Gastroesophageal sphincter (tissue), 4 donors: ENCODE data around the gene SOD2. TPM values are rescaled to one million over a fixed set of nuclear protein-coding genes. Genes with fewer than 3 reads are reported as not detected.
"Not testable (repeated sequence)": the region's sequence is repeated elsewhere in the genome, so short reads cannot be mapped to it uniquely, and the experiment has no call there.

Source experiments
- ATAC-seq: fragments of 150-250 bp; one replicate; pipeline ENCODE4 v1.9.1; 2016; ENCODE audit warnings: mild to moderate bottlenecking, moderate library complexity
- H3K27ac ChIP-seq, 4 donors: fragments of 200-600 bp; sonication (generic) in 3 of 4; 1 replicate in 3 of 4; 2 replicates in 1 of 4; pipeline ENCODE4 v1.5.1; 2016 to 2019
- H3K27me3 ChIP-seq: fragments of 200-600 bp; sonication (generic); one replicate; pipeline ENCODE4 v1.5.1; 2019
- H3K36me3 ChIP-seq, 2 donors: fragments of 200-600 bp; sonication (generic); one replicate each; pipeline ENCODE4 v1.5.1; 2019; ENCODE audit warnings: control low read depth in 1 of 2
- H3K4me1 ChIP-seq, 3 donors: fragments of 200-600 bp; sonication (generic); 1 replicate in 2 of 3; 2 replicates in 1 of 3; pipeline ENCODE4 v1.5.1; 2016 to 2019; ENCODE audit warnings: control low read depth in 2 of 3
- H3K4me3 ChIP-seq, 2 donors: fragments of 200-600 bp; sonication (generic); one replicate each; pipeline ENCODE4 v1.5.1; 2019; ENCODE audit warnings: mild to moderate bottlenecking in 1 of 2, moderate library complexity in 1 of 2
- H3K9me3 ChIP-seq, 3 donors: fragments of 200-600 bp; sonication (generic); one replicate each; pipeline ENCODE4 v1.5.1; 2017 to 2019; ENCODE audit warnings: control low read depth in 2 of 3
- EP300 ChIP-seq: sonication (generic); formaldehyde crosslinking; IDR thresholded peaks from one replicate; pipeline ENCODE4 v1.6.1; 2017; ENCODE audit warnings: antibody characterized with exemption, mild to moderate bottlenecking
- POLR2A ChIP-seq, 2 donors: fragments of 450-650 bp; IDR thresholded peaks; one replicate each; pipeline ENCODE4 v1.6.1; 2017; ENCODE audit warnings: antibody characterized with exemption in 2 of 2, mild to moderate bottlenecking in 2 of 2, moderate library complexity in 1 of 2
- POLR2AphosphoS5 ChIP-seq: sonication (generic); formaldehyde crosslinking; IDR thresholded peaks from one replicate; pipeline ENCODE4 v1.6.1; 2017; ENCODE audit warnings: antibody characterized with exemption
- WGBS, 2 donors: methylation state at CpG; one replicate each; pipeline ENCODE4 v1.1.5; 2018; ENCODE audit warnings: low coverage in 1 of 2; 5-methylcytosine and 5-hydroxymethylcytosine counted together
- total RNA-seq, 4 donors: library from RNA; depleted of rRNA; stranded (reverse); fragments of >200 nt; gene quantifications; one replicate each; pipeline ENCODE4 v1.1.0, GENCODE V29; 2016
- TF ChIP-seq, protein P1 (sequence below), 4 experiments: fragments of 200-600 bp in 2 of 4; fragments of 450-650 bp in 2 of 4; sonication (generic) in 1 of 4; IDR thresholded peaks; one replicate each; pipeline ENCODE4 v1.5.1; 2017 to 2019; ENCODE audit warnings: antibody characterized with exemption in 4 of 4, mild to moderate bottlenecking in 2 of 4, moderate library complexity in 2 of 4

Gene SOD2
- total RNA-seq, 4 donors from 2014 or later, result 256 to 921 (median 488) TPM

DNA sequence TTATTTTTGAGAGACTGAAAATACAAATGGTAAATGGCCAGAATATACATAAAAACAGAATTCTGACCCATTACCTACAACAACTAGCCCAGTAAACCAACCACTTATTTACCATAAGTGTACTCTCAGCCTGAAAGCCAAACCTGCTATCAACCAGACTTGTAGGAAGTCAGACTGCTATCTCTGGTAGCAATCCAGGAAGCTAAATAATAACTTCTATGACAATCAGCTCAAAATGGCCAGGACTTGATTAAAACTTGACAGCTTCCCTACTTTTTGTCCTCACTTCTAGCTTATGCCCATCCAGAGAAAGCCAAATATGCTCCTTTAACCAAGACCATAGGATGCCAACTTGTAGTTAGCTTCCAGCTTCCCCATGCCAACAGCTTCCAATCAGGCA lies 29.6 kb upstream of the SOD2 start:
- Histone ChIP-seq H3K4me3 (no peak overlapping the region), H3K9me3 (no peaks in the 10 kb centered on the region), H3K27ac (no peak overlapping the region), H3K27me3 (no peaks in the 10 kb centered on the region), H3K4me1 (peaks cover 0 to 26% (median 0%) of the 10 kb centered on the region in 3 donors), H3K36me3 (no peaks in the 10 kb centered on the region)
- ATAC-seq, result no peak
- TF ChIP-seq EP300, result no peak
- TF ChIP-seq, protein P1, sequence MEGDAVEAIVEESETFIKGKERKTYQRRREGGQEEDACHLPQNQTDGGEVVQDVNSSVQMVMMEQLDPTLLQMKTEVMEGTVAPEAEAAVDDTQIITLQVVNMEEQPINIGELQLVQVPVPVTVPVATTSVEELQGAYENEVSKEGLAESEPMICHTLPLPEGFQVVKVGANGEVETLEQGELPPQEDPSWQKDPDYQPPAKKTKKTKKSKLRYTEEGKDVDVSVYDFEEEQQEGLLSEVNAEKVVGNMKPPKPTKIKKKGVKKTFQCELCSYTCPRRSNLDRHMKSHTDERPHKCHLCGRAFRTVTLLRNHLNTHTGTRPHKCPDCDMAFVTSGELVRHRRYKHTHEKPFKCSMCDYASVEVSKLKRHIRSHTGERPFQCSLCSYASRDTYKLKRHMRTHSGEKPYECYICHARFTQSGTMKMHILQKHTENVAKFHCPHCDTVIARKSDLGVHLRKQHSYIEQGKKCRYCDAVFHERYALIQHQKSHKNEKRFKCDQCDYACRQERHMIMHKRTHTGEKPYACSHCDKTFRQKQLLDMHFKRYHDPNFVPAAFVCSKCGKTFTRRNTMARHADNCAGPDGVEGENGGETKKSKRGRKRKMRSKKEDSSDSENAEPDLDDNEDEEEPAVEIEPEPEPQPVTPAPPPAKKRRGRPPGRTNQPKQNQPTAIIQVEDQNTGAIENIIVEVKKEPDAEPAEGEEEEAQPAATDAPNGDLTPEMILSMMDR (IDR thresholded peaks at IDR 0.05), result no peak
- TF ChIP-seq POLR2A (IDR thresholded peaks at IDR 0.05), result no peak
- TF ChIP-seq POLR2AphosphoS5, result no peak

DNA sequence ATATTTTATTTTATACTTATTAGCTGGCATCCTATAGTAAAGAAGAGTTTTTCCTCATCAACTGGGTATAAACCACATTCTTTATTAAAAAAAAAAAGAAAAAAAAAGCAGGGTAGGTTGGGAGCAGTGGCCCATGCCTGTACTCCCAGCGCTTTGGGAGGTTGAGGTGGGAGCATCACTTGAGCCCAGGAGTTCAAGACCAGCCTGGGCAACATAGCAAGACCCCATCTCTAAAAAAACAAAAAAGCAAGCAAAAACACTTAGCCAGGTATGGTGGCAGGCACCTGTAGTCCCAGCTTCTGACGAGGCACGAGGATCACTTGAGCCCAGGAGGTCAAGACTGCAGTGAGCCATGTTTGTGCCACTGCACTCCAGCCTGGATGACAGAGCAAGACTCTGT lies 28.9 kb upstream of the SOD2 start:
- H3K4me1 ChIP-seq, result peaks cover 0 to 33% (median 3%) of the 10 kb centered on the region in 3 donors
- H3K27me3 ChIP-seq, H3K9me3 ChIP-seq, H3K4me3 ChIP-seq, ATAC-seq, H3K36me3 ChIP-seq, H3K27ac ChIP-seq: not testable (repeated sequence)
- WGBS, 2 donors, result 100% methylated on average over 2 to 3 of the region's 3 CpGs

DNA sequence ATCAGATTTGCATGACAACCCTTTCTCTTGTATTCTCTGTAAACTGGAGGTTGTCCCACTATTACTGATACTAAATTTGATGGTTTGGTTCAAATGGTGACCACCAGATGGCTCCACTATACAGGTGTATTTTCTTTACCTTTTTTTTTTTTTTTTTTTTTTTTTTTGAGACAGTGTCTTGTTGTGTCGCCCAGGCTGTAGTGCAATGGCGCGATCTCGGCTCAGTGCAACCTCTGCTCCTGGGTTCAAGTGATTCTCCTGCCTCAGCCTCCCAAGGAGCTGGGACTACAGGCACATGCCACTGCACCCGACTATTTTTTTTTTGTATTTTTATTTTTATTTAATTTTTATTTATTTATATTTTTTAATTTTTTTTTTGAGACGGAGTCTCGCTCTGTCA lies 27.7 kb upstream of the SOD2 start:
- H3K27ac ChIP-seq, result no peak overlapping the region
- no peak for ATAC-seq
- peaks cover under 1 to 39% (median 8%) of the 10 kb centered on the region in 3 donors for H3K4me1 ChIP-seq
- WGBS, 2 donors, result 44 to 71% methylated on average over 5 to 7 of the region's 7 CpGs
- no peaks in the 10 kb centered on the region for H3K36me3 ChIP-seq
- H3K27me3 ChIP-seq, result no peaks in the 10 kb centered on the region
- H3K9me3 ChIP-seq, result no peaks in the 10 kb centered on the region
- no peak for TF ChIP-seq EP300
- TF ChIP-seq, protein P1 (IDR thresholded peaks at IDR 0.05), result peak; percentile 20 to 48 (median 30)
- no peak overlapping the region for H3K4me3 ChIP-seq

DNA sequence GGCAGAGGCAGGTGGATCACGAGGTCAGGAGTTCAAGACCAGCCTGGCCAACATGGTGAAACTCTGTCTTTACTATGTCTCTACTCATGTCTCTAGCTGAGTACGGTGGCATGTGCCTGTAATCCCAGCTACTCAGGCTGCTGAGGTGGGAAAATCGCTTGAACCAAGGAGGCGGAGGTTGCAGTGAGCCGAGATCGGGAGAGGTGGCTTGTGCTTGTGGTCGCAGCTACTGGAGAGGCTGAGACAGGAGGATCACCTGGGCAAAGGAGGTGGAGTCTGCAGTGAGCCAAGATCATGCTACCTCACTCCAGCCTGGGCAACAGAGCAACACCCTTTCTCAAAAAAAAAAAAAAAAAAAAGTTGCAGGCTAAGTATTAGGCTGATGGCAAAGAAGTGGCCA lies 26.2 kb upstream of the SOD2 start:
- 98 to 100% methylated on average over 1 to 6 of the region's 7 CpGs for WGBS, 2 donors
- no peak for ATAC-seq
- peaks cover 3 to 39% (median 11%) of the 10 kb centered on the region in 3 donors for H3K4me1 ChIP-seq
- H3K36me3 ChIP-seq, result no peaks in the 10 kb centered on the region
- no peak for TF ChIP-seq POLR2AphosphoS5
- TF ChIP-seq, protein P1 (IDR thresholded peaks at IDR 0.05), result no peak
- no peak for TF ChIP-seq POLR2A (IDR thresholded peaks at IDR 0.05)
- no peaks in the 10 kb centered on the region for H3K27me3 ChIP-seq
- H3K4me3 ChIP-seq, result no peak overlapping the region
- no peak overlapping the region for H3K27ac ChIP-seq
- no peaks in the 10 kb centered on the region for H3K9me3 ChIP-seq

DNA sequence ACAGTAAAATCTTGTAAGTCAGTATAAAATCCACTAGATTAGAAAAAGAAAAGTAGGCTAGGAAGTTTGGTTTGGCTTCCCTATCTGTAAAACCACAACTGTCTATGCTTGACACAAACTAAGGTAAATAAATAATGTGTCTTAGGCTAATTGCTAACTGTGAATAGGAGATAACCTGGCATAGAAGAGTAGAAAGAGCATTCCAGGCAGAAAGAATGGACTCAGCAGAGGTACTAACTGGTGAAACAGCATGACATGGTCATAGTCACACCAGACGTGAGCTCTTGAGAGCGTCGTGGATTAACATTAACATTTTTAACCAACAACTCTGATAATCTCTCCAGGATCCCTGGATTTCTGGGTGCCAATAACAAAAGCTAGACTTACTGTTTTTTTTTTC lies 25.6 kb upstream of the SOD2 start:
- 61 to 77% methylated on average over 3 of the region's 3 CpGs for WGBS, 2 donors
- no peak overlapping the region for H3K27ac ChIP-seq

More for the DNA sequence above, 25.6 kb upstream of the SOD2 start:
- TF ChIP-seq, protein P1 (IDR thresholded peaks at IDR 0.05), result no peak
- TF ChIP-seq POLR2AphosphoS5 (no peak), POLR2A (IDR thresholded peaks at IDR 0.05) (no peak)
- Histone ChIP-seq H3K36me3 (no peaks in the 10 kb centered on the region), H3K9me3 (no peaks in the 10 kb centered on the region), H3K4me3 (no peak overlapping the region), H3K27me3 (no peaks in the 10 kb centered on the region), H3K4me1 (peaks cover 3 to 39% (median 11%) of the 10 kb centered on the region in 3 donors)
- no peak for ATAC-seq
